IMR-90 (cell line): ENCODE data around the gene C3orf38. TPM values are rescaled to one million over a fixed set of nuclear protein-coding genes. Genes with fewer than 3 reads are reported as not detected.

Experiments
- ATAC-seq: fragments of 200-7000 bp; cut with Tn5 transposase; 2 replicates; pipeline ENCODE4 v1.9.1; 2020; ENCODE audit warnings: low read depth, mild to moderate bottlenecking, moderate library complexity
- BruUV-seq: library from RNA; stranded (reverse); fragments of 400-500 nt; replicated peaks from 2 replicates; lab custom pipeline; 2021; lab: Mats Ljungman, UMichigan
- CTCF ChIA-PET: fragments of 300-600 bp; formaldehyde crosslinking; extraction: SDS; loops from one replicate; lab custom pipeline; 2021; ENCODE audit warnings: antibody characterized with exemption; lab: Yijun Ruan, JAX
- POLR2A ChIA-PET: fragments of 300-600 bp; sonication (Branson Sonifier 250); formaldehyde crosslinking; loops from one replicate; lab custom pipeline; 2022; ENCODE audit warnings: antibody characterized with exemption; ENCODE audit not compliant: unreplicated experiment; lab: Charles Lee
- DNase-seq: peaks from one replicate; pipeline ENCODE4 v3.0.0; 2013
- H2AFZ ChIP-seq: replicated peaks from 2 replicates; pipeline ENCODE3; 2013; ENCODE audit warnings: low read length, mild to moderate bottlenecking; ENCODE audit not compliant: poor library complexity
- H2AK5ac ChIP-seq: 2 replicates; pipeline ENCODE4 v1.6.1; 2013; ENCODE audit warnings: low read depth, low read length, inconsistent platforms
- H2AK9ac ChIP-seq: replicated peaks from 2 replicates; pipeline ENCODE3; 2013; ENCODE audit warnings: mild to moderate bottlenecking, low read depth, low read length, moderate library complexity; ENCODE audit not compliant: poor library complexity
- H2BK120ac ChIP-seq: 2 replicates; pipeline ENCODE4 v1.6.1; 2013; ENCODE audit warnings: low read depth, low read length, inconsistent platforms
- H2BK15ac ChIP-seq: 3 replicates; pipeline ENCODE4 v1.6.1; 2013; ENCODE audit warnings: low read depth, low read length, inconsistent platforms
- H2BK20ac ChIP-seq: 2 replicates; pipeline ENCODE4 v1.6.1; 2013; ENCODE audit warnings: low read depth, mild to moderate bottlenecking, inconsistent platforms, low read length, moderate library complexity
- H2BK5ac ChIP-seq: 2 replicates; pipeline ENCODE4 v1.6.1; 2013; ENCODE audit warnings: mild to moderate bottlenecking, low read depth, low read length, inconsistent platforms; ENCODE audit not compliant: poor library complexity, severe bottlenecking
- H3K14ac ChIP-seq: replicated peaks from 2 replicates; pipeline ENCODE4 v1.6.1; 2013; ENCODE audit warnings: low read depth, low read length, inconsistent platforms
- H3K18ac ChIP-seq: 2 replicates; pipeline ENCODE4 v1.6.1; 2013; ENCODE audit warnings: low read depth, low read length, control low read depth
- H3K23ac ChIP-seq: 2 replicates; pipeline ENCODE4 v1.6.1; 2013; ENCODE audit warnings: low read depth, low read length, inconsistent platforms
- H3K27ac ChIP-seq: 2 replicates; pipeline ENCODE4 v1.5.1; 2013; ENCODE audit warnings: mild to moderate bottlenecking, control low read depth, low read length; ENCODE audit not compliant: insufficient read depth
- H3K27me3 ChIP-seq: 2 replicates; pipeline ENCODE4 v1.6.1; 2013; ENCODE audit warnings: low read length; ENCODE audit not compliant: control insufficient read depth, insufficient read depth
- H3K36me3 ChIP-seq: 2 replicates; pipeline ENCODE4 v1.6.1; 2013; ENCODE audit warnings: low read length, mixed read lengths; ENCODE audit not compliant: control insufficient read depth, insufficient read depth
- H3K4ac ChIP-seq: 2 replicates; pipeline ENCODE4 v1.6.1; 2013; ENCODE audit warnings: low read depth, low read length, inconsistent platforms
- H3K4me1 ChIP-seq: 2 replicates; pipeline ENCODE4 v1.6.1; 2013; ENCODE audit warnings: low read length, mixed read lengths; ENCODE audit not compliant: control insufficient read depth, insufficient read depth
- H3K4me2 ChIP-seq: 2 replicates; pipeline ENCODE4 v1.6.1; 2013; ENCODE audit warnings: low read depth, mild to moderate bottlenecking, control low read depth, low read length, moderate library complexity
- H3K4me3 ChIP-seq: 2 replicates; pipeline ENCODE4 v1.5.1; 2013; ENCODE audit warnings: low read depth, mild to moderate bottlenecking, control low read depth, low read length, moderate library complexity; ENCODE audit not compliant: insufficient read depth
- H3K56ac ChIP-seq: 2 replicates; pipeline ENCODE4 v1.6.1; 2013; ENCODE audit warnings: low read length, inconsistent platforms; ENCODE audit not compliant: insufficient read depth; ENCODE audit errors: extremely low read depth
- H3K79me1 ChIP-seq, 2 experiments: 2 replicates each; pipeline ENCODE4 v1.6.1; 2013; ENCODE audit warnings: low read length in 2 of 2, inconsistent platforms in 1 of 2, low read depth in 1 of 2
- H3K9ac ChIP-seq: 2 replicates; pipeline ENCODE4 v1.6.1; 2013; ENCODE audit warnings: low read depth, low read length, control low read depth
- H3K9me1 ChIP-seq: 2 replicates; pipeline ENCODE4 v1.6.1; 2013; ENCODE audit warnings: low read length, inconsistent platforms; ENCODE audit not compliant: insufficient read depth
- H3K9me3 ChIP-seq: 2 replicates; pipeline ENCODE4 v1.6.1; 2013; ENCODE audit warnings: low read length; ENCODE audit not compliant: control insufficient read depth, insufficient read depth
- H4K20me1 ChIP-seq: 2 replicates; pipeline ENCODE4 v1.6.1; 2013; ENCODE audit warnings: low read length, inconsistent platforms; ENCODE audit not compliant: insufficient read depth
- H4K5ac ChIP-seq: 2 replicates; pipeline ENCODE4 v1.6.1; 2013; ENCODE audit warnings: mild to moderate bottlenecking, low read depth, low read length, control low read depth
- H4K8ac ChIP-seq, 2 experiments: 2 replicates each; pipeline ENCODE4 v1.6.1; 2013; ENCODE audit warnings: low read depth in 2 of 2, low read length in 2 of 2, control low read depth in 1 of 2, inconsistent platforms in 1 of 2
- H4K91ac ChIP-seq: 2 replicates; pipeline ENCODE4 v1.6.1; 2013; ENCODE audit warnings: low read depth, low read length, inconsistent platforms; ENCODE audit not compliant: insufficient read depth
- CHD1 ChIP-seq: IDR thresholded peaks from 2 replicates; pipeline ENCODE4 v1.6.1; 2012; ENCODE audit warnings: low read depth, low read length, improper control_type of control experiment
- FOS ChIP-seq: fragments of 150-350 bp; IDR thresholded peaks from 2 replicates; pipeline ENCODE4 v1.6.1; 2016; ENCODE audit warnings: low read depth, low read length
- MAFK ChIP-seq: IDR thresholded peaks from 2 replicates; pipeline ENCODE4 v1.6.1; 2012; ENCODE audit warnings: low read depth, low read length, improper control_type of control experiment
- RCOR1 ChIP-seq: IDR thresholded peaks from 2 replicates; pipeline ENCODE4 v1.6.1; 2012; ENCODE audit warnings: mild to moderate bottlenecking, low read length, improper control_type of control experiment; ENCODE audit not compliant: insufficient replicate concordance
- WGBS, 2 experiments: methylation state at CpG; one replicate each; pipeline versions ENCODE4 v1.1.5 to v1.1.7; 2013; ENCODE audit warnings: missing lambda C conversion rate in 2 of 2; ENCODE audit not compliant: insufficient read length in 1 of 2; ENCODE audit errors: extremely low coverage in 2 of 2; 5-methylcytosine and 5-hydroxymethylcytosine counted together
- dilution Hi-C: fragments of 300-500 bp; cut with HindIII; formaldehyde crosslinking; loops from one replicate; pipeline ENCODE4 v1.14.3; 2018; ENCODE audit warnings: low sequenced_read_pairs; ENCODE audit not compliant: unreplicated experiment
- in situ Hi-C: fragments of 300-500 bp; cut with MboI; formaldehyde crosslinking; loops from 3 replicates; pipeline ENCODE4 v1.14.3; 2019; ENCODE audit warnings: low sequenced_read_pairs, inconsistent platforms, mixed read lengths
- intact Hi-C: fragments of 100-400 bp; cut with micrococcal nuclease; formaldehyde crosslinking; loops from 2 replicates; pipeline ENCODE4 v1.10.0; 2022
- polyA plus RNA-seq, 3 experiments: library from polyadenylated mRNA; depleted of rRNA; stranded (reverse); fragments of >200 nt; gene quantifications; 2 replicates each; pipeline ENCODE4 v1.2.3, GENCODE V29; 2012; ENCODE audit warnings: low replicate concordance in 1 of 3
- total RNA-seq: library from RNA; depleted of rRNA; stranded (reverse); fragments of >200 nt; gene quantifications from 2 replicates; pipeline ENCODE4 v1.2.3, GENCODE V29; 2012

The C3orf38 gene
- total and polyA plus RNA-seq, 2 of the 4 experiments (the other 2 are of a cell fraction): 11.1 to 16.7 TPM

GRCh38 chr3:88192631-88193030 is 42.9 kb downstream of the C3orf38 start:
- Histone ChIP-seq H3K9ac (no peak overlapping the region), H4K91ac (no peak overlapping the region), H3K4me2 (no peak overlapping the region), H2AK5ac (no peak overlapping the region), H3K4me1 (0 out of 2 replicates have a peak, but pooled peaks cover 1% of the 10 kb centered on the region), H4K20me1 (no peaks in the 10 kb centered on the region), H3K27ac (no peak overlapping the region), H3K4me3 (no peak overlapping the region), H2AK9ac (no peak overlapping the region), H2BK120ac (no peak overlapping the region), H3K18ac (no peak overlapping the region), H3K56ac (no peak overlapping the region), H2BK20ac (no peak overlapping the region), H4K5ac (no peak overlapping the region), H3K9me3 (no peaks in the 10 kb centered on the region), H3K27me3 (no peaks in the 10 kb centered on the region), H3K9me1 (no peaks in the 10 kb centered on the region), H2BK5ac (no peak overlapping the region), H4K8ac (no peak overlapping the region), H3K14ac (no peak overlapping the region), H3K79me1 (no peaks in the 10 kb centered on the region), H3K23ac (no peak overlapping the region), H2BK15ac (no peak overlapping the region), H3K36me3 (no peaks in the 10 kb centered on the region), H2AFZ (no peak overlapping the region), H3K4ac (no peak overlapping the region)
- no peak for TF ChIP-seq CHD1
- no peak for TF ChIP-seq FOS
- TF ChIP-seq MAFK: no peak
- TF ChIP-seq RCOR1: no peak
- POLR2A ChIA-PET: no interaction called here
- intact Hi-C loops (no loop called here), dilution Hi-C loops (no loop called here), in situ Hi-C loops (no loop called here)
- no CpG with 5 or more reads among the region's 3 CpGs for WGBS, 2 experiments
- ATAC-seq (no peak), DNase-seq (no peak)
- CTCF ChIA-PET: interaction anchor here (0.7 kb wide), 1 partner anchor 882 kb away, joined by 3 read pairs; no protein-coding TSS in a partner anchor
- no TSS peak for BruUV-seq
